ENCODE data around the gene CLECL1. TPM values are rescaled to one million over a fixed set of nuclear protein-coding genes. Genes with fewer than 3 reads are reported as not detected.

CLECL1 gene
- total and polyA plus RNA-seq, 2 of the 4 experiments (the other 2 are of a cell fraction): not detected

DNA sequence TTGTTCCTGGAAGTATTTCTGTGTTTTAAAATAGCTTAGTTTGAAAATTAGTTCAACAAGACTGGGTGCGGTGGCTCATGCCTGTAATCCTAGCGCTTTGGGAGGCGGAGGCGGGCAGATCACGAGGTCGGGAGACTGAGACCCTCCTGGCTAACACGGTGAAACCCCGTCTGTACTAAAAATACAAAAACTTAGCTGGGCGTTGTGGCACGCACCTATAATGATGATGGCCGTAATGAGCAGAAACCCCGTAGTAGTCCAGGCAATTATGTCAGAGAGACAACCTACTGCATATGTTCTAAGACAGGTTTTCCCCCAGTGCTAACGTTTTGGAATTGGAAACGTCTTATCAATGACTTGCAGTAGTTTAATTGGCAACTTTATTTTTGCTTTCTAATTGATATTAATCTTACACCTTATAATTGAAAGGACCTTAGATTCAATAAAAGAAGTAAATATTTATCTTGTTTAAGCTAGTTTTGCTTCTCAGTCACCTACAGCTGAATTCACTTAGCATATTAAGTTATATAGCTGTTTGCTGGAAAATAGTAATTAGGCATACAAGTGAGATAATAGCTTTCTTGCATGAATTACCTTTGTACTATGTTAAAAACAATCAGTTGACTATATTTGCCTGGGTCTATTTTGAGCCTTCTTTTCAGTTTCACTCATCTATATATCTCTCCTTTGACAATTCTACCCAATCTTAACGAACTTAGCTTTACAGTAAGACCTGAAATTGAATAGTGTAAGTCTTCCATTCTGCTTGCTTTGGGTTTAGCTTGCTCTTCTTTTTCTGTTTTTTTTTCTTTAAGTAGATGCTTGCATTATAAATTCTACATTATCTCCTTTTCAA, 15.6 kb downstream of the CLECL1 start:
- no TSS peak for BruUV-seq (replicated peaks)
- H4K91ac ChIP-seq (ENCODE audit: insufficient read depth, low read depth, low read length): no peak overlapping the region
- H3K79me1 ChIP-seq (ENCODE audit: low read depth in 1 of 2, low read length in 2 of 2): no peaks in the 10 kb centered on the region
- H2AK9ac ChIP-seq (replicated peaks; ENCODE audit: low read depth, low read length, poor library complexity): no peak overlapping the region
- no peak overlapping the region for H3K4me3 ChIP-seq (ENCODE audit: insufficient read depth, low read depth, low read length)
- H3K56ac ChIP-seq (ENCODE audit: extremely low read depth, insufficient read depth, low read length): no peak overlapping the region
- no peak overlapping the region for H3K9ac ChIP-seq (ENCODE audit: low read depth, low read length)
- no peak for DNase-seq
- no peaks in the 10 kb centered on the region; the same call in 1 of the 2 replicates for H3K27me3 ChIP-seq (ENCODE audit: control insufficient read depth, insufficient read depth, low read length)
- no peaks in the 10 kb centered on the region for H3K9me1 ChIP-seq (ENCODE audit: insufficient read depth, low read length)
- H2AFZ ChIP-seq (replicated peaks; ENCODE audit: low read length, poor library complexity): no peak overlapping the region
- no peak overlapping the region for H3K14ac ChIP-seq (replicated peaks; ENCODE audit: low read depth, low read length)
- intact Hi-C loops (cut with micrococcal nuclease) (no loop called here), in situ Hi-C loops (cut with MboI; ENCODE audit: low sequenced_read_pairs) (loop anchor here (25.0 kb wide), 1 partner anchor 380 kb away; no protein-coding TSS in a partner anchor), dilution Hi-C loops (cut with HindIII; ENCODE audit: low sequenced_read_pairs, unreplicated experiment) (no loop called here)
- no peaks in the 10 kb centered on the region for H3K9me3 ChIP-seq (ENCODE audit: control insufficient read depth, insufficient read depth, low read length)
- no peak overlapping the region for H3K23ac ChIP-seq (ENCODE audit: low read depth, low read length)
- no peak overlapping the region for H2BK5ac ChIP-seq (ENCODE audit: low read depth, low read length, poor library complexity, severe bottlenecking)
- H2BK15ac ChIP-seq (ENCODE audit: low read depth, low read length): no peak overlapping the region
- no peak overlapping the region for H4K5ac ChIP-seq (ENCODE audit: low read depth, low read length)
- no peak overlapping the region for H2AK5ac ChIP-seq (ENCODE audit: low read depth, low read length)
- no peaks in the 10 kb centered on the region for H4K20me1 ChIP-seq (ENCODE audit: insufficient read depth, low read length)
- ATAC-seq (ENCODE audit: low read depth): no peak
- no peak overlapping the region for H3K4me2 ChIP-seq (ENCODE audit: low read depth, low read length)
- H3K27ac ChIP-seq (ENCODE audit: insufficient read depth, low read length): no peak overlapping the region
- POLR2A ChIA-PET (ENCODE audit: unreplicated experiment): no interaction called here
- H3K18ac ChIP-seq (ENCODE audit: low read depth, low read length): no peak overlapping the region
- no peaks in the 10 kb centered on the region for H3K36me3 ChIP-seq (ENCODE audit: control insufficient read depth, insufficient read depth, low read length)
- H2BK20ac ChIP-seq (ENCODE audit: low read depth, low read length): no peak overlapping the region
- CTCF ChIA-PET: interaction anchor here (1.0 to 1.7 kb wide), 3 partner anchors 9 to 84 kb away, joined by 3 to 7 read pairs (median 3); no protein-coding TSS in a partner anchor
- peaks cover 2% of the 10 kb centered on the region; the same call in 1 of the 2 replicates for H3K4me1 ChIP-seq (ENCODE audit: control insufficient read depth, insufficient read depth, low read length)
- H4K8ac ChIP-seq (ENCODE audit: low read depth in 2 of 2, low read length in 2 of 2): no peak overlapping the region
- TF ChIP-seq FOS (IDR thresholded peaks at IDR 0.05; ENCODE audit: low read depth, low read length) (no peak), CEBPB (IDR thresholded peaks at IDR 0.05; ENCODE audit: low read depth, low read length) (no peak), BHLHE40 (IDR thresholded peaks at IDR 0.05; ENCODE audit: low read depth, low read length) (no peak), RFX5 (IDR thresholded peaks at IDR 0.05; ENCODE audit: low read depth, low read length) (no peak), RAD21 (IDR thresholded peaks at IDR 0.05; ENCODE audit: low read length) (no peak), MAZ (IDR thresholded peaks at IDR 0.05; ENCODE audit: borderline replicate concordance, low read depth, low read length) (no peak), NFE2L2 (IDR thresholded peaks at IDR 0.05; ENCODE audit: low read depth, low read length) (no peak)
- TF ChIP-seq, protein P1, sequence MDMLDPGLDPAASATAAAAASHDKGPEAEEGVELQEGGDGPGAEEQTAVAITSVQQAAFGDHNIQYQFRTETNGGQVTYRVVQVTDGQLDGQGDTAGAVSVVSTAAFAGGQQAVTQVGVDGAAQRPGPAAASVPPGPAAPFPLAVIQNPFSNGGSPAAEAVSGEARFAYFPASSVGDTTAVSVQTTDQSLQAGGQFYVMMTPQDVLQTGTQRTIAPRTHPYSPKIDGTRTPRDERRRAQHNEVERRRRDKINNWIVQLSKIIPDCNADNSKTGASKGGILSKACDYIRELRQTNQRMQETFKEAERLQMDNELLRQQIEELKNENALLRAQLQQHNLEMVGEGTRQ (IDR thresholded peaks at IDR 0.05; ENCODE audit: low read depth, low read length): no peak
- no peak overlapping the region for H3K4ac ChIP-seq (ENCODE audit: low read depth, low read length)
- WGBS, 2 experiments (ENCODE audit: extremely low coverage in 2 of 2, insufficient read length in 1 of 2): 100% methylated on average over 1 of the region's 15 CpGs; no CpG with 5 or more reads in 1 of the 2 experiments
- no peak overlapping the region for H2BK120ac ChIP-seq (ENCODE audit: low read depth, low read length)
